ENCODE measurements around the gene BCL11B.

The BCL11B gene

DNA sequence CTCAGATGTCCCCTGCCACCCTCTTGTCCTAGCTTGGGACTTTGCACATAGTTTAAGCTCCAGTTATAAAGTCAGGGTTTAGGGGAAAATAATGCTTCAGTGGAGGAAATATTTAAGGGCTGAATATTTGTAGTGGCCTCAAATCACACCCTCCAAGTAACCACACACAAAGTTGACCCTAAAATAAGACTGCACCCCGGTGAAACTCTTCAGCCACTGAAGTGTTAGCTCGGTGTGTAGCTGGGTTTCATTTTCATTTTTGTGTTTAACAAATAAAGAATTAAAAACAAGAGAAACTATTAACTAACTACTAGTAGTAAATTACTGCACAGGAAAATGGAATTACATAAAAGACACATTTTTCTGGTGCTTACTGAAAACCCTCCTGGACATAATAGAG lies 14.8 kb upstream of the BCL11B start:
- DNase-seq, result no peak

- no peak for DNase-seq
Observed at GRCh38 chr14:99284254-99285004, 12.4 kb upstream of the BCL11B start.

DNA sequence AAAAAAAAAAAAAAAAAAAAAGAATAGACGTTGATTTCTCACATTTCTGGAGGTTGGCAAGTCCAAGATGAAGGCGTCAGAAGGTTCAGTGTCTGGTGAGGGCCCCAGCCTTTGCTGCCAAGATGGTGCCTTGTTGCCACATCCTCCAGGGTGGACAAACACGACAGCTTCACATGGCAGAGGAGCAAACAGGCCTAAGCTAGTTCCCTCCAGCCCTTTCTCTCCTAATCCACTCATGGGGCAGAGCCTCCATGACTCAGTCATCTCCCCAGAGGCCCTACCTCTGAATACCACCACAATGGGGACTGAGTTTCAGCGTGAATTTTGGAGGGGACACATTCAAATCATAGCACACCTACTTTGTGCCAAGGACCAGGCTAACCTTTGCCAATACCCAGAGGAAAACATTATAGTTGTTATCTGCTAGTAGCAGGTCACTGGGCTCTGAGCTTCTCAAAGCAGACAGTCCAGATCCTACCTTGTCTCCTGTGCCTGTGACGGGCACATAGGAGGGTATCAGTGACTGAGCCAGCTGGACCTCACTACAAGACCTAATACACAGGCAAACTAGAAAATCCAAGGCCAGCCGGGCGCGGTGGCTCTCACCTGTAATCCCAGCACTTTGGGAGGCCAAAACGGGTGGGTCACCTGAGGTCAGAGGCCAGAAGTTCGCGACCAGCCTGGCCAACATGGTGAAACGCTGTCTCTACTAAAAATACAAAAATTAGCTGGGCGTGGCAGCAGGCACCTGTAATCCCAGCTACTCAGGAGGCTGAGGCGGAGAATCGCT lies 10.5 kb upstream of the BCL11B start:
- no peak for DNase-seq

DNA sequence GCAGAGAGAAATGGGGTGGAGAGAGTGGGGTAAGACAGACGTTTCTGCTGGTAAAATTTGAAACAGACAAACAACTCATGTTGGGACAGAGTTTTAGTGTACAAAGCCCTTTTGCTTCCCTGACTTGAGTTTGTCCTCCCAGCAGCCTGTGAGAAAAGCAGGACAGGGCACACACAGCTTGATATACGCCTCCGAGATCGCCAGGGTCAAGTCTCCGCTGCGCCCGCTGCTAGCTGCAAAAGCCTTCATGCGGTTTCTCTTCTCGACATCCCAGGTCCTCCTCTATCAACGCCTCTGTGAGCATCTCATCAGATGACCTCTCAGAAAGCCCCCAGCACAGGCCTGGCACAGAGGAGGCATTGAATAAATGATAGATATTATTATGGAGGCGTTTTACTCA lies 9.4 kb upstream of the BCL11B start:
- no peak for DNase-seq

- no peak for DNase-seq
Observed at GRCh38 chr14:99280852-99281251, 8.9 kb upstream of the BCL11B start.

DNA sequence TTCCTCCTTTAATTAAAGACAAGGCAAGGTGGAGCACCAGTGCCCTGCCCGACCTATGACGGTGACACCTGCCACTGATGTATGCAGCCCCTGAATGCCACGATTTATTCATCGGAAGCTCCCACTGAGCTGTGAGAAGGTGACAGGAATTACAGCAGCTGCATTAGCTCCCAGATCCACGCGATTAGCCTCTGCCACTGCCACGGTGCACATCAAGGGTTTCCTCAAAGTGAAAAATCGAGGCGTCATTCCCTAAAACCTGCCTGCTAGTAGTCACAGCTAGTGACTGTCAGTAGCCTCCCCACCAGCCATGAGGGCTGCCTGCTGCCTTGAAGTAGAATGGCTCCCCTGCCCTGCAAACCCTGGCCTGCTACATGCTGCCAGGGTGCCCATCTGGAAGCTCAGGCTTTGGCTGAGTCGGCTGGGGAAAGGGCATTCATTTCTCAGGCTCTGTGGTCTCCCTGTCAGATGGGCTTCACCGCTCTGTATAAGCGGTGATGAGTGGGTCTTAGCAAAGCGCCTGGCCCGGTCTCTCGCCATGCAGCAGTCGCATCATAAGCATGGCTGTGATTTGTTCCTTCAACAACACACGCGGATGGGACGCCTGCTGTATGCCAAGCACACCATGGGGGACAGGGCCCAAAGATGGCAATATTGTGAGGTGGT lies 8.2 kb upstream of the BCL11B start:
- DNase-seq, result no peak

DNA sequence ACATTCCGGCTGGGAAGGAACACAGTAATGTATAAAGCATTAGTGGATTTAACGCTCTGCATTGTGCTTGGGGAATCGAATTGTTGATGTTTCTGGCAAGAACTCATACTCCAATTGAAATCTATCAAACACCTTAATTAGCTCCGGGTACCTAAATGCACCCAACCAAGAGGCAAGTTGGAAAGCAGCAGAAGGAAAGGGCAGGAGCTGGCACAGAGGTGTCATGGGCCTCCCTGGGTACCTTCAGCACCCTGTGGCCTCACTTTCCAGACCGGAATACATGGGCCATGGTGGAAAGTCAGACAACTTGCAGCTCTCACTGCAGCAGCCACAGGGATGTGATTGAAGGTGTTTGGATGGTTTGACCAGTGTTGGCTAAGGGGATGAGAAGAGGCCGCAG lies 6.8 kb upstream of the BCL11B start:
- DNase-seq, result no peak

GRCh38 chr14:99277530-99277929 lies 5.5 kb upstream of the BCL11B start:
- DNase-seq, result no peak

DNA sequence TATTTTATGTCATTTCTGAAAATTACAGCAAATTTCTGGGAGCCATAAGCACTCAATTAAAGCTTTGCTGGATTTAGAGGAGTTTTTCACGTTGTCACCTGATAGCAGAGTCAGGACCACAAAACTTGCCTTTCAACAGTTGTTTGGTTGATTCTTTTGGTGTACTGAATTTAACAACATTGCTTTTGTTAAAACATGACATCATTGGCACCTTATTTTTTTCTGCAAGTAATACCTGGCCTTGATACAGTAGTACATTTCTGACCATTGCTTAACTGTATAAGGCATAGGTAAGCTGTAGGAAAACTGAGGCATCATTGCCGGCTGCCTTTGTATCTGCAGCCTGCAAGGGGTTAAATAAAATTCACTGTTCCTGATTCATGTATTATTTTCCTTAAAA lies 4.5 kb upstream of the BCL11B start:
- DNase-seq, result no peak

- DNase-seq, result no peak
Observed at GRCh38 chr14:99275222-99275584, 3.2 kb upstream of the BCL11B start.

DNA sequence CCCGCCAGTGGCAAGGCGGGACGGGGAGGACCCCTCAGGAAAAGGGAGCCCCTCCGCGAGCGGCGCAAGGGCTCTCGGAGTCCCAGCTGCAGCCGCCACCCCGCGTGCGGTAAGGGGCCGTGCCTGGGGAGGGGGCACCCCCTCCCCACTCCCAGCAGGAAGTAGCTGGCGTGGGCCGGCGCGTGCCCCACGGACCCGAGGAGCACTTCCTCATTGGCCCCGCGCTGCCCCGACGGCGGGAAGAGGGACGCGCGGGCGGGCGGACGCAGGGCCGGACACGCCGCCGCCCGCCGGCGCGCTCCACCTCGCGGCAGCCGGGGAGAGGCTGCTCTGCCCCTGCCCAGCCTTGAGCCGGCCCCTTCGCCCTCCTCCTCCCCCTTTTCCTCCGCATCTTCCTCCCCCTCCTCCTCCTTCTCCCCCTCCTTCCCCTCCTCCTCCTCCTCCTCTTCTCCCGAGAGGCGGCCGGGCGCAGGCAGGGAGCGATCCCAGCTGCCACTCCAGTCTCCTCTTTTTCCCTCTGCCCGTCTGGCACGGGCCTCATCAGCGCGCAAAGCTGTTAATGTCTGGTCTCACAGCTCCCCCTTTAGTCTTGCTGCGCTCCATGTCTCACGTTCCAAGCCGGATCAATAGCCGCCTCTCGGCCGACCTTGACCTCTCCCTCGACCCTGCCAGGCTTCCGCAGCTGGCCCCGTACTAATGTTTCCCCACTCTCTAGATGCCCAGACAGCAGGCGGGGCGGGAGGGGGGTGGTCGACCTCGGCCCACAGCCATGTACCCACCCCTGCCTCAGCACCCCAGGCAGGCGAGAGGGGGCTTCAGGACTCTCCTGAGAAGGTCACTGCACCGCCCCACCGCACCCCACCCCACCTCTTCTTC lies 2.6 kb upstream of the BCL11B start:
- DNase-seq, result no peak

DNA sequence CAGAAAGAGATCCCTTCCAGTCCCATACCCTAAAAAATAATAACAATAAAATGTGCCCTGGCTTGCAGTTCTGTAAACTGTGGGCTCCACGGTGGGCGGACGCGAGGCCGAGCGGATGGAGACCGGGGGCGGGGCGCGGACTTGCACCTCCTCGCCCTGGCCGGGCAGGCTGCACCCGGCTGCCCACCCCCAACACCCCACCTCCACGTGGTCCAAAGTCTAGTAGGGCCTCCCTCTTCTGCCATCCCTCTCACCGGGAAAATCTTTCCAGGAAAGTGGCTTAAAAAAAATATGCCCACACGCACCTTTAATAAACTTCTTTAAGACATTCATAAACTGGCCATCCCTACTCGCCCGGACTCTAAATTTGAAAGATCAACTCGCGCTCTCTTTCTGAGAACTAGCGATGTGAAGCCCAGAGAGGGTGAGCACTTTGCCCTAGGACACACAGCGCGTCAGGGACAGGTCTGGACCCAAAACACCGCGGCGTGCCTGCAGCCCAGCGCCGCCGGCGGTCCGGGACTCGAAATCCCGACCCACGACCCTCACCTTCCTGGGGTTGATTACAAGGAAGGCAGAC lies 1.9 kb upstream of the BCL11B start:
- no peak for DNase-seq

DNA sequence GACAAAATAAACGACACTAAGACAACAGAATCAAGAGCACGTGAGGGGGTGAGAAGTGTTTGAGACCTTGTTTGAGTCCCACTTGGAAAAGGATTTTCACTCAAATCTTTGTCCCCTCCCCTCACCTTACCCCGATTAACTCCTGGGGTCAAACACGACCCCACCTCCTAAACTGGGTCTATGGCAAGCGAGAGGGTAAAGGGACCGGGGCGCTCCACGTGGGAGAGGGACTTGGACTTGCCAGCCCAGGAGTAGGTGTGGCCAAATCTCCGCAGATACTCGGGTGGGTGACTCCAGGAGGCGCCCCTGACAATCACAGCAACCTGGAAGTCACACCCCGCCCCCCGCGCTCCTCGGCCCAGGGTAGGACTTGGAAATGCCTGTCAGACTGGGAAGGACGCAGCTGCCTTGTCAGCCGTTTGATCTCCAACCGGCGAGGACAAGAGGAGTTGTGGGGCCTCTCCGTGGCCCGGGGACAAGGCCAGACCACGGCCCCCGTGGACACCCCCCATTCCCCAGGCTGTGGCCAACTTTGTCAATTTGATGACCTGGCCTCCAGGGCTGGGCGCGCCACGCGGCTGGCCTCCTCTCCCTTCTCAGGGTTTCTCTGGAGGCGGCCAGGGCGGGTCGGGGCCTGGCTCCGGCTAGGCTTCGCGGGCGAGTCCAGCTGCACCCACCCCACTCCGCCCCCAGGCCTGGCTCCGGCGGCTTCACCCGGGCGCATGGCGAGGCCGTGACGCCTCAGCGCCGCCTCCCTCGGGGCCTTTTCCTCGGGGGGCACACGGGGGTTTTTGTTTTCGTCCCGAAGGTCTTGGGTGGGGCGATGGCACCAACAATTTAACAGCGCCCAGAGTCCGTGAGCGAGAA lies 1.1 kb upstream of the BCL11B start:
- no peak for DNase-seq

GRCh38 chr14:99272632-99272898 lies 568 bp upstream of the BCL11B start:
- no peak for DNase-seq

GRCh38 chr14:99271221-99271941 lies 616 bp downstream of the BCL11B start:
- DNase-seq, result no peak

DNA sequence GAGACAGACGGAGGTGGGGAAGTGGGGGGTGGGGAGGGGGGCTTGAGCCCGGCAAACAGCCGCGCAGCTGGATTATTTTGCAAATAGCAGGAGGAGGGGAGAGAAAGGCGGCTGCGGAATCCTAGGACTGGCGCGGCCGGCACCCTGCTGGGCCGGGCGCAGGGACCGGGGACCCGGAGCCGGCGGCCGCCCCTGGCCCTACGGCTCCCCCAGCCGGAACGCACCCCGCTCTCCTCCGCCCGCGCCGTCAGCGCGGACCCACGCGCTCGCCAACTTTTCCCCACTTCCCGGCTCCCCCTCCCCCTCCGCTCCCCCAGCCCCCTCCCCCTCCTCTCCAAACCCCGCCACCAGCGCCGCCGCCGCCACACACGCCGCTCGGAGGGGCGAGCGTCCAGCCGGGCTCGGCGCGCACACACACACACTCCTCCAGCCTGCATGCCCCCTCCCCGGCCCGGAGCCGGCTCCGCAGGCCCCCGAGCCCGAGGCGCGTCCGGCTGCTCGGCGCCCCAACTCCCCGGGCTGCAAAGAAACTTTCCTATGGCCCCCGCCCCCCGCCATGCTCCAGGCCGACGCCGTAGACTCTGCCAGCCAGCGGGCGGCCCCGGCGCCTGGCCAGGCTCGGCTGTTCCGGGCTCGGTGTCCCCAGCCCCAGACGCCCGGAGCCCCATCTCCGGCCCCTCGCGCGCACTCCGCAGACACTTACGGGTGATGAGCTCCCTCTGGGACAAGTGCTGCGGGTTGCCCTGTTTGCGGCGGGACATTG lies 1.4 kb downstream of the BCL11B start:
- DNase-seq, result no peak

DNA sequence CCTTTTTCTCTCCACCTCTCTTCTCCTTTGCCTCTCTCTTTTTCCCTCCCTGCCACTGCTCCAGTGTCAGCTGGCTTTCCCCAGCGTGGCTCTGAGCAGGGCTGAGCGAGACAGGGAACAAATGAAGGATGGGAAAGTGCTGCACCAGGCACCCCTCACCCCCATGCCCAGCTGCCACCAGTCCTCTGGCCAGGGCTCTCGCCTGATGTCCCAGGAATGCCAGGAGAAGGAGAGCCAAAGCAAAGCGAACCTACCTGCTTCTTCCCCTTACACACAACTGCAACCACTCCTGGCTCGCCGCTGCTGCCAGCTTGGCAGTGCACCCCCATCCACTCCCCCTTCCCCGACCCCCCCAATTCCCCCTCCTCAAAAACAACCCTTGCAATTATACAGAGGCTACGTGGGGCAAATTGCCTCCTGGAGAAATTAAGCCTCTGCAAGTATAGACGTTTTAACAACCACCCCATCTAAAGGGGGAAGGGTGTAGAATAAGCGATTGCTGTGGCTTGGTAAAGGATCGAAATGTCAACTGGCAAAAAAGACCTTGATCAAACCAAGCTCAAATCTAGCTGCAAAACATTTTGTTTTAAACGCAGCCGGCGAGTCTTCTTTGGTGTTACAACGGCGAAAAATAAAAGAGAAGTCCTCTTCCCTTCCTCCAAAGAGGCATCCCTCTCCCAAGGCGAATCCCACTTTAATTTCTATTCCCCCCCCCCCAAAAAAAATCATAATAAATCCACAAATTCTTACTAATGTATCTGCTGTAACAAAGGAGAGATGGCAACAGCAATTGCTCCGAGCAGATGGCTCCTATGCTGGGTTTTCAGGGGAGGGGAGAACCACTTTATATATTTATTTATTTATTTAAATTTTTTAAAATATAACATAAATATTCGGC lies 2.9 kb downstream of the BCL11B start:
- DNase-seq, result no peak

GRCh38 chr14:99267837-99268781 lies 3.9 kb downstream of the BCL11B start:
- DNase-seq, result no peak

Measured in CD4-positive, alpha-beta T cell treated with Interleukin-15 for 1 hour (primary cell).